DOHH2 (cell line): ENCODE measurements around the gene CFAP53.

Experiments
- EZH2phosphoT487 ChIP-seq: fragments of 200-600 bp; sonication (generic); IDR thresholded peaks from 2 replicates; pipeline ENCODE4 v1.6.1; 2017; ENCODE audit warnings: borderline replicate concordance, mild to moderate bottlenecking, antibody characterized with exemption, low read length, moderate library complexity, mixed read lengths
- TF ChIP-seq, protein P1 (sequence below): fragments of 200-600 bp; sonication (generic); IDR thresholded peaks from one replicate; pipeline ENCODE4 v1.5.1; 2014; ENCODE audit warnings: antibody characterized with exemption, mild to moderate bottlenecking, low read depth, low read length; ENCODE audit not compliant: poor library complexity, severe bottlenecking

DNA sequence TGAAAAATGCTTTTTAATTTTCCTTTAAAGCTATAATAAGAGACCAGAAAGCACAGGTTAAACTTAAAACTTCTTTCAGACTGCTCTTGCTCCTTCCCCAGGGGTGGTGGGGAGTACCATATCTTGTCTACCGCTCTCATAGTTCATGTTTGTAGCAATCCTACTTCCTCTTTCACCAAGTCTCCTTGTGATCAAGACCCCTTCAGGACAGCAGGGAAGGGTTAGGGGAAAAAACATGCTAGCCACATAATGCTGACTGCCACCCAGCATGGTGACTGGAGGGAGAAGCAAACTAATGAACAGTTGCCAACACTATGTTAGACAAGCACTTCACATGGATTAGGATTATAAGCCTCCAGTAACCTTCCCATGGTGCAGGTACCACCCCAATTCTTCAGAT is 79.9 kb downstream of the CFAP53 start:
- TF ChIP-seq, protein P1, sequence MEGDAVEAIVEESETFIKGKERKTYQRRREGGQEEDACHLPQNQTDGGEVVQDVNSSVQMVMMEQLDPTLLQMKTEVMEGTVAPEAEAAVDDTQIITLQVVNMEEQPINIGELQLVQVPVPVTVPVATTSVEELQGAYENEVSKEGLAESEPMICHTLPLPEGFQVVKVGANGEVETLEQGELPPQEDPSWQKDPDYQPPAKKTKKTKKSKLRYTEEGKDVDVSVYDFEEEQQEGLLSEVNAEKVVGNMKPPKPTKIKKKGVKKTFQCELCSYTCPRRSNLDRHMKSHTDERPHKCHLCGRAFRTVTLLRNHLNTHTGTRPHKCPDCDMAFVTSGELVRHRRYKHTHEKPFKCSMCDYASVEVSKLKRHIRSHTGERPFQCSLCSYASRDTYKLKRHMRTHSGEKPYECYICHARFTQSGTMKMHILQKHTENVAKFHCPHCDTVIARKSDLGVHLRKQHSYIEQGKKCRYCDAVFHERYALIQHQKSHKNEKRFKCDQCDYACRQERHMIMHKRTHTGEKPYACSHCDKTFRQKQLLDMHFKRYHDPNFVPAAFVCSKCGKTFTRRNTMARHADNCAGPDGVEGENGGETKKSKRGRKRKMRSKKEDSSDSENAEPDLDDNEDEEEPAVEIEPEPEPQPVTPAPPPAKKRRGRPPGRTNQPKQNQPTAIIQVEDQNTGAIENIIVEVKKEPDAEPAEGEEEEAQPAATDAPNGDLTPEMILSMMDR, result no peak
- TF ChIP-seq EZH2phosphoT487, result no peak
